K562 (cell line): Measurements from ENCODE around the gene DNAI1. TPM values are rescaled to one million over a fixed set of nuclear protein-coding genes. Genes with fewer than 3 reads are reported as not detected.

Source experiments
- ATAC-seq: fragments of 200-7000 bp; cut with Tn5 transposase; 3 replicates; pipeline ENCODE4 v1.9.1; 2020; ENCODE audit warnings: moderate library complexity
- BruUV-seq: library from RNA; stranded (reverse); fragments of 400-500 nt; replicated peaks from 2 replicates; lab custom pipeline; 2021; lab: Mats Ljungman, UMichigan
- CTCF ChIA-PET: fragments of 300-600 bp; formaldehyde crosslinking; extraction: SDS; loops from one replicate; lab custom pipeline; 2021; ENCODE audit warnings: low intra/inter-chr PET ratio; lab: Yijun Ruan, JAX
- POLR2A ChIA-PET: fragments of 300-600, 350-650 bp; sonication (Branson Sonifier 250); formaldehyde crosslinking; extraction: SDS; loops from one replicate; lab custom pipeline; 2021; ENCODE audit warnings: antibody characterized with exemption, inconsistent platforms; lab: Yijun Ruan, JAX
- DNase-seq, 4 experiments: peaks; one replicate each; pipeline versions ENCODE4 v3.0.0 to v3.0.0-alpha.2; 2011 to 2018; ENCODE audit warnings: low spot score in 3 of 4, mixed read lengths in 3 of 4; ENCODE audit errors: extremely low read depth in 1 of 4
- FAIRE-seq: peaks from 2 replicates; lab custom pipeline; 2011; peaks lifted over from hg19 to GRCh38; lab: Jason Lieb, UNC
- H2AFZ ChIP-seq: 2 replicates; pipeline ENCODE4 v1.6.0; 2011; ENCODE audit warnings: low read depth, low read length, control low read depth, inconsistent platforms
- H3K27ac ChIP-seq: fragments of 200-600 bp; 3 replicates; pipeline ENCODE4 v1.8.0; 2011; ENCODE audit warnings: low read depth, mild to moderate bottlenecking, control low read depth, inconsistent platforms, low read length, moderate library complexity, mixed read lengths; ENCODE audit errors: extremely low read depth
- H3K27me3 ChIP-seq, 2 experiments: fragments of 300-600 bp in 1 of 2; 2 replicates in 1 of 2; 3 replicates in 1 of 2; pipeline versions ENCODE4 v1.6.0 to v1.8.0; 2011; ENCODE audit warnings: inconsistent platforms in 2 of 2, low read length in 2 of 2, mild to moderate bottlenecking in 1 of 2, mixed read lengths in 1 of 2, moderate library complexity in 1 of 2; ENCODE audit not compliant: control insufficient read depth in 2 of 2, insufficient read depth in 2 of 2
- H3K36me3 ChIP-seq: fragments of 300-600 bp; 3 replicates; pipeline ENCODE4 v1.8.0; 2011; ENCODE audit warnings: mild to moderate bottlenecking, low read length, inconsistent platforms; ENCODE audit not compliant: control insufficient read depth, insufficient read depth
- H3K4me1 ChIP-seq, 2 experiments: fragments of 200-600 bp in 1 of 2; replicated peaks in 1 of 2; 2 replicates in 1 of 2; 3 replicates in 1 of 2; pipeline versions ENCODE4 v1.5.1 to v1.8.0; 2011; ENCODE audit warnings: inconsistent platforms in 2 of 2, low read length in 2 of 2, mild to moderate bottlenecking in 1 of 2, mixed read lengths in 1 of 2, moderate library complexity in 1 of 2; ENCODE audit not compliant: control insufficient read depth in 2 of 2, insufficient read depth in 2 of 2
- H3K4me2 ChIP-seq: 2 replicates; pipeline ENCODE4 v1.6.1; 2011; ENCODE audit warnings: low read length, control low read depth, inconsistent platforms, mixed read lengths; ENCODE audit not compliant: insufficient read depth
- H3K4me3 ChIP-seq: fragments of 200-600 bp; sonication (generic), shearing (Covaris generic); 2 replicates; pipeline ENCODE4 v1.5.1; 2016; ENCODE audit warnings: control low read depth, inconsistent platforms
- H3K79me2 ChIP-seq: fragments of 200-600 bp; 3 replicates; pipeline ENCODE4 v1.8.0; 2011; ENCODE audit warnings: low read length, inconsistent platforms; ENCODE audit not compliant: control insufficient read depth, insufficient read depth
- H3K9ac ChIP-seq, 2 experiments: 2 replicates each; pipeline versions ENCODE4 v1.6.0 to v1.6.1; 2011; ENCODE audit warnings: low read depth in 2 of 2, low read length in 2 of 2, control low read depth in 1 of 2, inconsistent platforms in 1 of 2, mild to moderate bottlenecking in 1 of 2, mixed read lengths in 1 of 2; ENCODE audit not compliant: insufficient read depth in 1 of 2
- H3K9me1 ChIP-seq: one replicate; pipeline ENCODE4 v1.6.0; 2011; ENCODE audit warnings: inconsistent platforms, mild to moderate bottlenecking, low read length, moderate library complexity; ENCODE audit not compliant: control insufficient read depth, insufficient read depth
- H3K9me3 ChIP-seq: replicated peaks from 2 replicates; pipeline ENCODE4 v1.5.1; 2011; ENCODE audit warnings: low read depth, low read length, inconsistent platforms; ENCODE audit not compliant: control insufficient read depth, insufficient read depth
- H4K20me1 ChIP-seq: replicated peaks from 2 replicates; pipeline ENCODE4 v1.6.1; 2011; ENCODE audit warnings: low read length, inconsistent platforms, mixed read lengths; ENCODE audit not compliant: control insufficient read depth, insufficient read depth
- ARID3B ChIP-seq: fragments of 250-450 bp; sonication (Bioruptor Pico); IDR thresholded peaks from 2 replicates; pipeline ENCODE4 v1.4.0; 2020; ENCODE audit warnings: borderline replicate concordance
- CC2D1A ChIP-seq: fragments of 450-650 bp; IDR thresholded peaks from 2 replicates; pipeline ENCODE4 v1.6.1; 2017; ENCODE audit warnings: mild to moderate bottlenecking
- CHD1 ChIP-seq: fragments of 200-600 bp; sonication (generic); IDR thresholded peaks from one replicate; pipeline ENCODE4 v1.6.1; 2012; ENCODE audit warnings: mild to moderate bottlenecking, moderate library complexity, low read length, inconsistent platforms
- DACH1 ChIP-seq: fragments of 450-650 bp; IDR thresholded peaks from 2 replicates; pipeline ENCODE4 v1.6.1; 2018; ENCODE audit not compliant: partially characterized antibody
- HMBOX1 ChIP-seq: sonication (generic); IDR thresholded peaks from 2 replicates; pipeline ENCODE4 v1.6.1; 2016
- KDM1A ChIP-seq, 2 experiments: fragments of 450-650 bp; IDR thresholded peaks; 2 replicates each; pipeline ENCODE4 v1.6.1; 2016; ENCODE audit warnings: mild to moderate bottlenecking in 2 of 2
- NFE2 ChIP-seq: IDR thresholded peaks from 2 replicates; pipeline ENCODE4 v1.6.1; 2014; ENCODE audit warnings: antibody characterized with exemption, low read depth
- ZBTB9 ChIP-seq: fragments of 450-650 bp; formaldehyde crosslinking; IDR thresholded peaks from 2 replicates; pipeline ENCODE4 v1.4.0; 2020; ENCODE audit warnings: mild to moderate bottlenecking, moderate library complexity
- ZC3H4 ChIP-seq: sonication (generic); formaldehyde crosslinking; IDR thresholded peaks from 2 replicates; pipeline ENCODE4 v1.9.0; 2021; ENCODE audit warnings: missing genetic modification reagents, borderline replicate concordance
- ZNF280A ChIP-seq: fragments of 450-650 bp; IDR thresholded peaks from 2 replicates; pipeline ENCODE4 v1.6.1; 2018; ENCODE audit warnings: mild to moderate bottlenecking, low read depth; ENCODE audit not compliant: partially characterized antibody
- ZNF395 ChIP-seq: fragments of 200-800 bp; sonication (Bioruptor generic); IDR thresholded peaks from 2 replicates; pipeline ENCODE4 v1.6.1; 2017; ENCODE audit warnings: missing genetic modification characterization, missing compliant biosample characterization
- ZNF408 ChIP-seq: fragments of 250-450 bp; sonication (Bioruptor Pico); IDR thresholded peaks from 2 replicates; pipeline ENCODE4 v1.4.0; 2020; ENCODE audit warnings: low read depth, mild to moderate bottlenecking, moderate library complexity
- WGBS: fragments of 100-300 bp; shearing (Covaris generic); methylation state at CpG from one replicate; pipeline ENCODE4 v1.1.6; 2016; ENCODE audit warnings: low coverage, mixed read lengths; ENCODE audit not compliant: insufficient coverage; ENCODE audit errors: missing lambda C conversion rate; 5-methylcytosine and 5-hydroxymethylcytosine counted together
- in situ Hi-C: fragments of 300-500 bp; cut with MboI; formaldehyde crosslinking; loops from 4 replicates; pipeline ENCODE4 v1.15.0; 2018; ENCODE audit warnings: inconsistent platforms, mixed read lengths
- intact Hi-C: fragments of 100-400 bp; cut with micrococcal nuclease; formaldehyde crosslinking; loops from 2 replicates; pipeline ENCODE4 v1.14.2; 2022
- polyA plus RNA-seq, 8 experiments: library from polyadenylated mRNA; depleted of rRNA in 4 of 8; stranded (reverse) in 5 of 8; unstranded in 3 of 8; fragments of >200 nt; fragmentation: Nextera tagmentation in 2 of 8; fragmentation: Illumina TruSeq in 1 of 8; extraction: Ambion mirVana in 2 of 8; extraction: Trizol in 1 of 8; gene quantifications; 2 replicates each; pipeline versions ENCODE4 v1.2.1 to v1.2.3, GENCODE V29; 2011 to 2014; ENCODE audit warnings: inconsistent platforms in 1 of 8, missing spikeins in 1 of 8
- total RNA-seq, 7 experiments: library from RNA; depleted of rRNA in 6 of 7; stranded (reverse); fragments of >200 nt in 6 of 7; fragmentation: Illumina TruSeq in 2 of 7; extraction: Trizol in 2 of 7; gene quantifications; 2 replicates each; pipeline versions ENCODE4 v1.2.1 to v1.2.3, GENCODE V29; 2011 to 2021; ENCODE audit warnings: low replicate concordance in 1 of 7

DNAI1 gene
- total and polyA plus RNA-seq, 9 of the 15 experiments (the other 6 are each of a cell fraction or from before 2014, with no cell fraction given) = 0.01 to 0.17 (median 0.04) TPM; not detected in 6

GRCh38 chr9:34521406-34522045, 62.9 kb downstream of the DNAI1 start:
- Histone ChIP-seq H3K4me2 (no peak overlapping the region), H3K79me2 (no peaks in the 10 kb centered on the region), H3K4me1 (peaks cover 6 to 12% of the 10 kb centered on the region in 2 experiments; a peak in 4 of 5 replicates), H4K20me1 (no peaks in the 10 kb centered on the region), H3K9me3 (no peaks in the 10 kb centered on the region), H3K27me3 (peaks cover 0 to 15% of the 10 kb centered on the region in 2 experiments; a peak in 2 of 5 replicates), H2AFZ (no peak overlapping the region), H3K9me1 (no peaks in the 10 kb centered on the region), H3K36me3 (no peaks in the 10 kb centered on the region), H3K27ac (no peak overlapping the region), H3K4me3 (no peak overlapping the region), H3K9ac (peak overlapping the region in 1 of 2 experiments; percentile 52; a peak in 1 of 4 replicates)
- ATAC-seq = no peak
- WGBS = 9% methylated on average over 10 of the region's 11 CpGs
- intact Hi-C loops = no loop called here
- CTCF ChIA-PET = no interaction called here
- POLR2A ChIA-PET = interaction anchor here (1.0 kb wide), 1 partner anchor 12 kb away, joined by 4 read pairs; no protein-coding TSS in a partner anchor
- BruUV-seq = no TSS peak
- no peak for FAIRE-seq
- in situ Hi-C loops = no loop called here
- no peak for DNase-seq
- TF ChIP-seq HMBOX1 = no peak
- no peak for TF ChIP-seq KDM1A (IDR thresholded peaks at IDR 0.05)
- no peak for TF ChIP-seq ZBTB9 (CRISPR knock-in tag)
- no peak for TF ChIP-seq ZNF408 (CRISPR knock-in tag)
- TF ChIP-seq ZNF280A = no peak
- TF ChIP-seq CHD1 = no peak
- TF ChIP-seq CC2D1A = no peak
- no peak for TF ChIP-seq DACH1
- no peak for TF ChIP-seq ARID3B (CRISPR knock-in tag)
- no peak for TF ChIP-seq ZNF395 (CRISPR knock-in tag)
- TF ChIP-seq ZC3H4 (CRISPR knock-in tag) = no peak
- TF ChIP-seq NFE2 = no peak
